K562 (cell line): ENCODE data around the gene ZNF595. TPM values are rescaled to one million over a fixed set of nuclear protein-coding genes. Genes with fewer than 3 reads are reported as not detected.

Experiments used
- CHD1 ChIP-seq: fragments of 200-600 bp; sonication (generic); IDR thresholded peaks from one replicate; pipeline ENCODE4 v1.6.1; 2012; ENCODE audit warnings: mild to moderate bottlenecking, moderate library complexity, low read length, inconsistent platforms
- E2F6 ChIP-seq, 2 experiments: IDR thresholded peaks; 2 replicates each; pipeline ENCODE4 v1.6.1; 2011; ENCODE audit warnings: borderline replicate concordance in 1 of 2, control low read depth in 1 of 2, low read depth in 1 of 2, low read length in 1 of 2, mild to moderate bottlenecking in 1 of 2, mixed read lengths in 1 of 2, moderate library complexity in 1 of 2; ENCODE audit not compliant: insufficient read depth in 1 of 2, insufficient read length in 1 of 2, poor library complexity in 1 of 2, severe bottlenecking in 1 of 2; ENCODE audit errors: extremely low read depth in 1 of 2
- MGA ChIP-seq: fragments of 450-650 bp; IDR thresholded peaks from 2 replicates; pipeline ENCODE4 v1.6.1; 2016; ENCODE audit warnings: mild to moderate bottlenecking, moderate library complexity
- TFAP4 ChIP-seq: sonication (generic); formaldehyde crosslinking; IDR thresholded peaks from 2 replicates; pipeline ENCODE4 v1.8.0; 2022; ENCODE audit warnings: missing genetic modification reagents, mild to moderate bottlenecking, moderate library complexity, borderline replicate concordance
- USF2 ChIP-seq: sonication (generic); formaldehyde crosslinking; IDR thresholded peaks from 2 replicates; pipeline ENCODE4 v1.5.0; 2020; ENCODE audit warnings: missing genetic modification reagents
- ZC3H8 ChIP-seq: fragments of 450-650 bp; IDR thresholded peaks from 2 replicates; pipeline ENCODE4 v1.6.1; 2017
- ZMIZ1 ChIP-seq, 2 experiments: fragments of 150-350 bp in 1 of 2; IDR thresholded peaks; 2 replicates each; pipeline ENCODE4 v1.6.1; 2012 to 2016; ENCODE audit warnings: low read depth in 2 of 2, low read length in 2 of 2, mild to moderate bottlenecking in 1 of 2, moderate library complexity in 1 of 2
- polyA plus RNA-seq, 8 experiments: library from polyadenylated mRNA; depleted of rRNA in 4 of 8; stranded (reverse) in 5 of 8; unstranded in 3 of 8; fragments of >200 nt; fragmentation: Nextera tagmentation in 2 of 8; fragmentation: Illumina TruSeq in 1 of 8; extraction: Ambion mirVana in 2 of 8; extraction: Trizol in 1 of 8; gene quantifications; 2 replicates each; pipeline versions ENCODE4 v1.2.1 to v1.2.3, GENCODE V29; 2011 to 2014; ENCODE audit warnings: inconsistent platforms in 1 of 8, missing spikeins in 1 of 8
- total RNA-seq, 7 experiments: library from RNA; depleted of rRNA in 6 of 7; stranded (reverse); fragments of >200 nt in 6 of 7; fragmentation: Illumina TruSeq in 2 of 7; extraction: Trizol in 2 of 7; gene quantifications; 2 replicates each; pipeline versions ENCODE4 v1.2.1 to v1.2.3, GENCODE V29; 2011 to 2021; ENCODE audit warnings: low replicate concordance in 1 of 7

The ZNF595 gene
- total and polyA plus RNA-seq, 9 of the 15 experiments (the other 6 are each of a cell fraction or from before 2014, with no cell fraction given), result 116 to 632 (median 237) TPM

GRCh38 chr4:125091-125771 lies 72.1 kb downstream of the ZNF595 start (continued):
- TF ChIP-seq MGA (peak; percentile 28; the same call in 1 of the 2 replicates), E2F6 (IDR thresholded peaks at IDR 0.05; ENCODE audit: borderline replicate concordance in 1 of 2, extremely low read depth in 1 of 2, insufficient read depth in 1 of 2, insufficient read length in 1 of 2, low read depth in 1 of 2, low read length in 1 of 2, poor library complexity in 1 of 2, severe bottlenecking in 1 of 2) (peak in 1 of 2 experiments; percentile 35), TFAP4 (CRISPR knock-in tag) (peak; percentile 13; the same call in 1 of the 2 replicates), ZC3H8 (no peak), ZMIZ1 (IDR thresholded peaks at IDR 0.05; ENCODE audit: low read depth in 2 of 2, low read length in 2 of 2) (no peak), USF2 (CRISPR knock-in tag) (peak; percentile 20; the same call in 1 of the 2 replicates), CHD1 (peak; percentile 45)
